GM04504 (cell line): ENCODE results near the gene B3GAT1.
"Not testable (repeated sequence)": the region's sequence is repeated elsewhere in the genome, so short reads cannot be mapped to it uniquely, and the experiment has no call there.

Source experiments
- DNase-seq: peaks from one replicate; pipeline ENCODE4 v3.0.0-alpha.2; 2012; ENCODE audit warnings: low read depth

The B3GAT1 gene

DNA sequence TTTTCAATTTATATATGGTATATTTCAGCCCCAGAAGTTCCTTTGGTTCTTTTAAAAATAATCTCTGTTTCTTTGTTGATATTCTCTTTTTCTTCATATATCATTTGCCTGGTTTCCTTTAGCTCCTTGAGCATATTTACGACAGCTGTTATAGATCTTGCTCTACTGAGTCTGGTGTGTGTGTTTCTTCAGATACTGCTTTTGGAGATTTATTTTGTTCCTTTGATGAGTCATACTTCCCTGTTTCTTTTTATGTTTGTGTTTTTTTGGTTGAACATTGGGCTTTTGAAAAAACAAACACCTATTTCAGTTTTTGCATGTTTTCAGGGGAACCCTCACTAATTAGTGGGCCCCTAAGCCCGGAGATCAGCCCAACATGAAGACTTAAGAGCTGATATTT is 56.9 kb downstream of the B3GAT1 start:
- no peak for DNase-seq

- DNase-seq: no peak
Measured at GRCh38 chr11:134352111-134352510, 59.9 kb downstream of the B3GAT1 start.

GRCh38 chr11:134350381-134350780 is 61.7 kb downstream of the B3GAT1 start:
- DNase-seq: no peak

- DNase-seq: no peak
Measured at GRCh38 chr11:134349802-134350355, 62.2 kb downstream of the B3GAT1 start.

DNA sequence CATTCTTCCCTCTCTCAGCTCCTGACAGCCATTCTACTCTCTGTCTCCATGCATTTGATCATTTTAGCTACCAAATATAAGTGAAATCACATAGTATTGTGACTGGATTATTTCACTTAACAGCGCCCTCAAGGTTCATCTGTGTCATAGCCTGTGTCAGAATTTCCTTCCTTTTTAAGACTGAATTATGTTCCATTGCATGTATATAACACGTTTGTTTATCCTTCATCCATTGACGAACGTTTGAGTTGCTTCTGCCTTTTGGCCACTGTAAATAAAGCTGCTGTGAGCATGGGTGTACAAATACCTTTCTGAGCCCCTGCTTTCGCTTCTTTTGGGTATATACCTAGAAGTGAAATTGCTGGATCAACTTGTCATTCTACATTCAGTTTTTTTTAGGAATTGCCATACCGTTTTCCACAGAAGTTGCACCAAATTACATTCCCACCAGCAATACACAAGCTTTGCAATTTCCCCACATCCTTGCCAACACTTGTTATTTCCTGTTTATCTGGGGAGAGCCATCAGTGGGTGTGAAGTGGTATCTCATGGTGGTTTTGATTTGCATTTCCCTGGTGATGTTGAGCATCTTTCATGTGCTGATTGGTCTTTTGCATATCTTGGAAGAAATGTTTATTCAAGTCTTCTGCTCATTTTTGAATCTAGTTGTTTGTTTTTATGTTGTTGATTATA is 62.8 kb downstream of the B3GAT1 start:
- DNase-seq: no peak

DNA sequence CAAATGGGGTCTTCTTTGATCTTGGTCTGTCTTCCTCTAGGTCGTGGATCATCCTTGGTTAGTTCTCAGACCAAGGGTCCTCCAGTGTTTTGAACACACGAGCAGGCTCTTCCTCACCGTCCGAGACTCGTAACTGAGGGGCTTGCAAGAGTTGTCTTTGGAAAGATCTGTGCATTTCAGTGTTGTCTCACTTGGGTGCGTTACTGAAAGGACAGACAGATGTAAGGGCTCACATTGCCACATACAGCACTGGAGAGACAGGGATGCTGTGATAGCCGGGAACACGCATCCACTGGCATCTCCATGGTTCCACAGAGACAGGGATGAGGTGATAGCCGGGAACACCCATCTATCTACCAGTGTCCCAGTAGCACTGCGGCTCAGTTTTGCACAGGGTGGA is 64.6 kb downstream of the B3GAT1 start:
- DNase-seq: no peak

DNA sequence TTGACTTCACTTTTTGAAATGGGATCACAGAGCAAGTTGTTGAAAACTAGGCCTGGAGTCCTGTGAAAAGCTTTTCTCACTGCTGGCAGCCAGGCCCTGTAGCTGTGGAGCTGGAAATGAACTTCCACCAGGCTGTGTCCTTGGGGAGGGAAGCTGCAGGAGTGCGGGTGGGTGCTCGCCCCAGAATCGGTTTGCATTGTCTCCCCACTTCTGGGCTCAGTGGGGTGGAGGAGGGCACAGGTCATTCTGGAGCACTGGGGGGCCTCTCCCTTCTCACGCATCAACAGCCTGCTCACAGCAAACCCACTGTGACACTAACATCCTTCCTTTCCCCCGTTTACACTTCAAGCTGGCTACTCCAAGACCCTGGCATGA is 65.1 kb downstream of the B3GAT1 start:
- DNase-seq: no peak

DNA sequence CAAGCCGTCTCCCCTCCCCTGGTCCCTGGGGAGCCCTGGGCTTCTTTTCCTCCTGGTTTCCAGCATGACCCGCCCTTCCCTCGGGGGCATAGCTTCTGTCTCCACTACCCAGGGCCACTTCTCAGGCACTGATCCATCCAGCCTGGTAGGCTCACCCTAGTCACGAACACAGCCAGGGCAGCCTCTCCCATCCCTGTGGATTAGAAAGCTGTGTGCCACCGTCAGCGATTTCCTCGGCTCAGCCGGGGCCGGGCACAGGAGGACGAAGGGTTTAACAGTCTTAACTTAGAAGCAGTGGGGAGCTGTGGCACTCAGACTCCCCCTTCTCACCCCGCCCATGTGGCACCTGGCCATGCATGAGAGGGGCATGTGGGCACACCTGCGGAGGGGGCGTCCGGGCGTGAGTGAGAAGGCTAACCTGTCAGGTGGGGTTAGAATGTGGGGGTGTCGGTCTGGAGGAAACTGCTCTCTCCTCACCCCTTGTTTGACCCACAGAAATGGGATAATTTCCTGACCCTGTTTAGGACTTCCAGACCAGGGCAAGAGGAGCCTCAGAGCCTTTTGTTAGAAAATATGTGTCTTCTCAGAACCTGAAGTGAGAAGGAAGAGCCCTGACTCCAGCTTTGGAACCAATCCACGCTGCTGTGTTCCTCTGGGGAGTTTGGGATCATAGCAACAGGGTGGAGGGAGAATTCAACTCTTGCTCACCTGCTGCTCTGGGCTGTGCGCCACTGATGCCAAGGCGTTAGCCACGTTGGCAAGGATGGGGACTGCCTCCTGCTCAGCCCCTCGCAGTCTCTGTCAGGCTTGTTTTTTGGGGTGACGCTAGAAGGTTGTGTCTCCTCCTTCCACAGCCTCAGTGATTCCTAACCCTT is 65.7 kb downstream of the B3GAT1 start:
- DNase-seq: no peak

GRCh38 chr11:134345237-134345550 is 66.8 kb downstream of the B3GAT1 start:
- no peak for DNase-seq

DNA sequence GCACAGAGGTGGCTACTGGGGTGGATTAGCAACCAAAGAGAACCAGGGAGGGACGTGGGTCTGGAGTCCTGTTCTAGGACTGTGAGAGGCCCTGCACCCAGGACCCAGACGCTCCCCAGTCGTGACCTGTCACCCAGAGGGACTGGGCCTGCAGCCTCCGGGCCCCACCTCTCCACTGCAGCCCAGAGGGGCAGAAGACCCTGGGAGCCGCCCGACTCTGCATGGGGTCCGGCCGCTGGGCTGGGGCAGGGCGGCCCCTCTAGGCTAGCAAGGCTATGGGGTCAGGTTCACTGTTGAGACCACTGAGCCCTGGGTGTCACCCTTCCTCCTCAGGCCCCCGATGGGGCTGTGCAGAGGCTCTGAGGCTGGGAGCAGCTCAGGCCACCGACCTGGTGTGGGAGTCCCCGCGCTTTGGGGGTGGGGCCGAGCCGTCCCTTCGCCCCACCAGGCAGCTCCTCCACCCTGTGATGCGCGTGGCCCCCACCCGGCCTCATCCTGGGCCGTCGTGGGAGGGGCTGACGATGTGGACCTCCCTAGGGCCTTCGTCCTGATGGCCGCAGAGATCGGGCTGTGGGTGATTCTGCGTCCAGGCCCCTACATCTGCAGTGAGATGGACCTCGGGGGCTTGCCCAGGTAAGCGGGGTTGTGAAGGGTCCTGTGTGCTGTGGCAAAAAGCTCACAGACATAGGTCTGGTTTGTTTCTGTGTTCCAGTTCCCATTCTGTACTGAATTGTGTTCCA is 67.4 kb downstream of the B3GAT1 start:
- DNase-seq: not testable (repeated sequence)

DNA sequence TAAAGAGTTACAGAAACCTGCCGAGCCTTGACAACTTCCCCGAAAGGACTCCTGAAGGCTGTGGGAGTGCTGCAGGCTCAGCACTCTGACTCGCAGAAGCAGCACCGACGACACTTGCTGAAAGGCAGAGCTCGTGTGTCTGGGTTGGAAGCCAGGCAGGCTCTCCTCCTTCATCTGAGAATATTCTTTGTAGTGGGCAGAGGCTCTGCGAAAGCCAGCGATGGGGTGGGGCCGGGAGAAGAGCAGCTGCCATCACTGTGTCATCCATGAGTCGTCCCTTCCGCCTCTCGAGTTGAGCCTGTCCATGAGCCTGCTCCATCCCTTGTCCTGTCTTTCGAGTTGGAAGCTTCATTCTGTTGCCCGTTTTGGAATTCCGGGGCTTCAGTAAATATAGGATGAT is 68.4 kb downstream of the B3GAT1 start:
- DNase-seq: no peak

DNA sequence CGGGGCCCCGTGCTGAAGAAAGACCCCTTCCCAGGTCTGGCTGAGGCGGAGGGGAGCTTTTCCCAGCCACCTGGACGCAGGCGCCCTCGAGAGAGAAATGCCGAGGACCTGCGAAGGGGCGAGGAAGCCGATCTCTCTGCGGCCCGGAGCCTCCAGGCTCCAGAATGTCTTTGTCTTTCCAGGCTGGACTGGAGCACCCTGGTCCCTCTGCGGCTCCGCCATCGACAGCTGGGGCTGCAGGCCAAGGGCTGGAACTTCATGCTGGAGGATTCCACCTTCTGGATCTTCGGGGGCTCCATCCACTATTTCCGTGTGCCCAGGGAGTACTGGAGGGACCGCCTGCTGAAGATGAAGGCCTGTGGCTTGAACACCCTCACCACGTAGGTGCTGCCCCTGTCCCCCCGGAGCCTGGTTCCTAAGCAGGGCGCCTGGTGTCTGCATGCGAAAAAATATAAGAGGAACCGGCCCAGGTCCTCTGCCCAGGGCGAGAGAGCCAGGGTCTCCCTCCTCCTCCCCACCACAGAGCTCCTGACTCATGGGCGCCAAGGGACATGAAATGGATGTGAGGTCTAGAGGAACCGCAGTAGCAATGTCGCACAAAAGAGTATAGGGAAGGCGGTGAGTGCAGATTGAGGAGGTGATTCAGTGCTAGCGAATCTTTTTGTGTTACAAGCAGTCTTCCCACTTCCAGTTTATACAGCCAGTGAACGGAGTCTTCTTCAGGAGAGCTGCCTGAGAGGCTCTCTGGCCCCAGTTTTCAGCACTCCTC is 69.3 kb downstream of the B3GAT1 start:
- no peak for DNase-seq

DNA sequence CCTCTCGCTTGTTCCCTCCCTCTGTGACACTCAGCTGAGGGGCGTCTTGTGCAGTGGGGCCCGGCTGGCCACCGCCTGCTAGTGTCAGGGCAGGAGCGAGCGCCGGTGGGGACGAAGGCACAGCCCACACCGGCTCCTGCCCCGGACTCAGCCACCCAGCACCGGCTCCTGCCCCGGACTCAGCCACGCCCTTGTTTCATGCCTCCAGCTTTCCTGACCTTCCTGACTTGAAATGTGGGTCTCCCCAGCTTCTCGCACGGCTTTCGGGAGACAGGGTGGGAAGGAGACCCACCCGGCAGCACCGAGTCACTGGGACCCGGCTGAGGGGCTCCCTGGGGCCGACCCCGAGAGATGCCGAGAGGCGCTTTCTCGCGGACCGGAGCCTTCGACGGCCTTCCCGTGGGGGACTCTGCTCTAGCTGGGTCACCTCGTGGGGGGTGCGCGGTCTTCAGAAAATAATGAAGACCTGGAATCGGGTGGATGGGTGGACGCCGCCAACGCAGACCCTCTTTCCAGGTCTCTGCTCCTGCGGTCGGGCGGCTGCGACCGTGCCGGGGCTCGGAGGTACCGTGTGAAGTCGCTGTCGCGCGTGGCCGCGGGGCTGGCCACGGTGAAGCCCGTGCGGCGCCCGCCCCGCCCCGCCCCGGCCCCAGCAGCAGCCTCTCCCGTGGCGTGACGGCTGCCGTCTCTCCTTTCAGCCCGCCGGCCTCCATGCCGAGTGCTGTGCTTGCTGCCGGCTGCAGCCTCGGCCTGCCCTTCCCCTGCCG is 70.1 kb downstream of the B3GAT1 start:
- no peak for DNase-seq

DNA sequence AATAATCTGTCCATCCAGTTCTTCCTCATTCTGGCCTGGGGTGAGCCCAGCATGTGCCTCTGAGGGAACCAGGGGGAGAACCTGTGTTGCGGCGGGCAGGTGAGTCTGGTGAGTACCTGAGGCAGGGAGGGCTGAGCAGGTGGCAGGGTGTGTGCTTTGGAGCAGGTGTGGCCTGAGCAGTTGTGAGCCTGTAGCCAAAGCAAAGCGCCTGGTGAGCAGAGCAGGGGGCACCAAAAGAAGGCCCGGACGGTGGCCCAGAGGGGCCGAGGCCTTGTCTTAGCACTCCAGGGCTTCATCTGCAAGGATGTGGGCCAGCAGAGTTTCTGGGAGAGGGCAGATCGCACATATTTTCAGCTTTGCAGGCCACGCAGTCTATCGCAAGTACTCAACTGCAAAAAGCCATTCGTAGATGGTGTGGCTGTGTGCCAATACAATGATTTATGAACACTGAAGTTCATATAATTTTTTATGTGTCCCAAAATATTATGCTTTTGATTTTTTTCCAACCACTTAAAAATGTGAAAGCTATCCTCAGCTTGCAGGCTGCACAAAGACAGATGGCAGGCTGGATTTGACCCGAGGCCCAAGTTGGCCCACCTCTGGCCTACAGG is 71.6 kb downstream of the B3GAT1 start:
- no peak for DNase-seq

DNA sequence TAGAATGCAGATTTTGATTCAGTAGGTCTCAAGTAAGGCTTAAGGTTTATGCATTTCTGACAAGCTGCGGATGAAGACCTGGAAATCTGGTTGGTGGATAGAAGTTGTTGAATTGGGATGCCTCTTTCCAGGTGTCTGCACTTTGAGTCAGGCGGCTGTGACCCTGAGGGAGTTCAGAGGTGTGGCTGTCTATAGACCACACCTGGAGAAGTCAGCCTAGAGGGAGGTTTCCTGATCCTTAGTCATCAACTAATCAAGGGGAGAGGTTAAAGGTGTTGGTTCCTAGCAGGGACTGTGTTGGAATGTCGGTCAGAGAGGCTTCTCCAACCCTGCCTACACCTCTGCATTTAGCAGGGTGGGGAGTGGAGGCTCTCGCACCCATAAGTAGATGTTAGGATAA is 72.3 kb downstream of the B3GAT1 start:
- no peak for DNase-seq

GRCh38 chr11:134338654-134339053 is 73.4 kb downstream of the B3GAT1 start:
- DNase-seq: no peak

DNA sequence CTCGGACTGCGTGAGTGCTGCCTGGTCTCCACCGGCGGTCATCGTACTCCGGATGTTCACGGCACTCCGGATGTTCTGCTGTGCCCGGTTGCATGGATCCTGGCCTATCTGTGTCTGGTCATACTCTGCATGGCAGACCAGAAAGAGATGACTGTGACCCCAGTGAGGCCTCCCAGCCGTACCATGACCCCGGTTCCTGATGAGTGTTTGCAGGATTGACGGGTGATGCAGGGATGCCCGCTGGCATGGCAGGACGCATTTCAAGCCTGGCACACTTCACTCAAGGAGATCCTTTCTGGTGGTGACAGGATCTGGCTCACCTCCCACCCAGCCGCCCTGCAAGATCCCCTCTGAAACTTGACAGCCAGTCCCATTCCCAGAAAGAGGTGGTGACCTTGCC is 74.0 kb downstream of the B3GAT1 start:
- no peak for DNase-seq

DNA sequence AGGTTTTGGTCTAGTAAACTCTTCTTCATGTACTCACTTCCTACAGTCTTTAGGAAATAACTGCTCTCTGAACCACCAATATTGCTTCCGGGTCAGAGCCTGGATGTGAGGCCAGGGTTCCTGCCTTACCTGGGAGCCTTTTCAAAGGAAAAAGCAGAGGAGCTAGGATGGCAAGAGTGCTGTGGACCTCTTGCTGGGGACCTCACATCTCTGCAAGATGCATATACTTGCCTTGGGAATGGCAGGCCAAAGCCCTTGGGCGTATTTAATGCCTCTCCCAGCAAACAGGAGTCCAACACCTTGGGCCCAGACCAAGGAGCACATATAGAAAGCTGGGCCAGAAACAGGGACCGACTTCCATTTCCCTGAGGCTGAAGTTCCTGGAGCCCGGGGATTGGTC is 75.0 kb downstream of the B3GAT1 start:
- no peak for DNase-seq

DNA sequence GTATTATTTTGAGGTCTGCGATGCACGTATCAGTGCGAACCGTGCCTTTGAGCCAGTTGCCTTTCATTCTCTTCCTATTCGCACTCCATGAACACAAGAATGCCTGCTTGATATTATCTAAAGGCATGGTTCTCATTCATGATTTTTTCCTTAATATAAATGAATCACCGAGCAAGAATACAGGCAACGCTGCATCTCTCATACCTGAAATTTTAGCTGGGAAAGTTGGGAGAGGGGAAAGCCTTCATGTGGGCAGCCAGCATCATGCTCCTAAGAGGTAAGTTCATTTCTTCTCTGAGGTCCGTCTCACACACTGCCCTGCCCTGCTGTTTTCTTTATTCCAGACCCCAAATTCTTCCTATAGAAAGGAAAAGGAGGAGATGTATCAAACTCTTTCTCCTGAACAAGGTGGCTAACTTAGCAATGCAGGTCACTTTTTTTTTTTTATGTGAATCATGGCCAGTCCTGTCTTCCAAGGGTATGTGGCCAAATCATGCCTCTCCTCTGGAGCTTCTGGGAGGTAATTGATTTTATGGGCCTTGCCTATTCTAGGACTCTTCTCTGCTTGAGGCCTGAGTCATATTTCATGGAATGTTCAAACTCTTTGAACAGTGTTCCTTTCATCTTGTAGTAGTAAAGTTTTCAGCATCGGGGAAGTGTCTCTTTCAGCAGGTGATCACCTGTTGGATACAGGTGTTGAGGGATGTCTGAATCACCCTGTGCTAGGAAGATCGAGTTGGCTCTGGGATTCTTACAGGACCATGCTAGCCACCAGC is 77.1 kb downstream of the B3GAT1 start:
- no peak for DNase-seq

DNA sequence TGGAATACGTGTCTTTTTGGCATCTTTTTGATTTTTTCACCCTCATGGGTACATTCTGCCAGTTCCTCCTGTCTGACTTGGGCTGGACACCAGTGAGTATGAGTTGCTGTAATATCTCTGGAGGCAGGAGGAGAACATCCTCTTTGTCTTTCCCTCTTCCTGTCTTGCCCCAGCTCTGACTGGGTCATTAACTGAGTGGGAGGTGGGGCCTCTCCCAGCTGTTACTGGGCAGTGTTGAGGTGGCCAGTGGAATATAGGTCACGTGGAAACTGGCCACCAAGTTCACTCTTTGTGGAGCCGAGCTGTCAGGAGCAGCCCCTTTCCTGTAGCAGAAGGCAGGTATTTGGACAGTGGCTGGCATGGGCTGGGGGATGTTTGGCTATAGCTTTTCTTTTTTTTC is 78.1 kb downstream of the B3GAT1 start:
- no peak for DNase-seq
